Measurements from ENCODE around the gene HS3ST6. TPM values are rescaled to one million over a fixed set of nuclear protein-coding genes. Genes with fewer than 3 reads are reported as not detected.

Gene HS3ST6
- total and polyA plus RNA-seq, 9 of the 15 experiments (the other 6 are each of a cell fraction or from before 2014, with no cell fraction given), result not detected

- no peak for TF ChIP-seq REST (IDR thresholded peaks at IDR 0.05; ENCODE audit: borderline replicate concordance)
- peak; percentile 61; the same call in 1 of the 2 replicates for TF ChIP-seq REST (CRISPR knock-in tag; IDR thresholded peaks at IDR 0.05; ENCODE audit: low read depth)
- TF ChIP-seq BRF2 (IDR thresholded peaks at IDR 0.05; ENCODE audit: borderline replicate concordance, insufficient read depth, insufficient read length), result no peak
- no peak for TF ChIP-seq POLR2H (tag; IDR thresholded peaks at IDR 0.05; ENCODE audit: low read depth)
- TF ChIP-seq KDM5B (IDR thresholded peaks at IDR 0.05; ENCODE audit: insufficient replicate concordance, low read depth, low read length), result peak; percentile 83
- peak; percentile 24 for TF ChIP-seq FIP1L1 (IDR thresholded peaks at IDR 0.05; ENCODE audit: low read depth, low read length, poor library complexity, severe bottlenecking)
- TF ChIP-seq NR4A1 (CRISPR knock-in tag; IDR thresholded peaks at IDR 0.05), result 0 out of 2 replicates have a peak, but pooled peaks have one; percentile 23
- no peak for TF ChIP-seq NR4A1 (tag; IDR thresholded peaks at IDR 0.05)
- TF ChIP-seq SUPT5H (IDR thresholded peaks at IDR 0.05), result peak; percentile 80
- peak; percentile 50 for TF ChIP-seq TAF1 (IDR thresholded peaks at IDR 0.05; ENCODE audit: control insufficient read depth, extremely low read depth, insufficient read depth, low read length, severe bottlenecking)
- no peak for TF ChIP-seq NFE2L1 (tag; IDR thresholded peaks at IDR 0.05; ENCODE audit: borderline replicate concordance, low read depth)
- TF ChIP-seq VEZF1 (CRISPR knock-in tag; IDR thresholded peaks at IDR 0.05), result peak; percentile 72
- peak; percentile 70; the same call in 1 of the 2 replicates for TF ChIP-seq CBX1 (IDR thresholded peaks at IDR 0.05; ENCODE audit: low read depth)
- no peak for TF ChIP-seq MEF2D (tag; conservative IDR thresholded peaks at IDR 0.05; ENCODE audit: low read depth)
- TF ChIP-seq BRF1 (IDR thresholded peaks at IDR 0.05; ENCODE audit: borderline replicate concordance, extremely low read depth, insufficient read length), result no peak
- no peak for TF ChIP-seq CAMTA2 (CRISPR knock-in tag; conservative IDR thresholded peaks at IDR 0.05)
Observed at GRCh38 chr16:1942810-1943726, 24.9 kb upstream of the HS3ST6 start, which contains the start of gene MSRB1 (continued).
